A549 (cell line): ENCODE results near the gene TMEM45A.

Source experiments
- BHLHE40 ChIP-seq: IDR thresholded peaks from 2 replicates; pipeline ENCODE4 v1.6.1; 2012; ENCODE audit warnings: low read depth, low read length, inconsistent platforms
- CHD4 ChIP-seq: fragments of 200-600 bp; sonication (generic); IDR thresholded peaks from 2 replicates; pipeline ENCODE4 v1.6.1; 2016; ENCODE audit warnings: antibody characterized with exemption, mild to moderate bottlenecking, borderline replicate concordance
- HDAC2 ChIP-seq: fragments of 200-600 bp; sonication (generic); IDR thresholded peaks from 2 replicates; pipeline ENCODE4 v1.6.1; 2016
- JUN ChIP-seq, 2 experiments: fragments of >200 bp; sonication (Bioruptor Twin); formaldehyde crosslinking; IDR thresholded peaks; 2 replicates in 1 of 2; 3 replicates in 1 of 2; pipeline ENCODE4 v1.6.1; 2016 to 2017
- POLR2A ChIP-seq: IDR thresholded peaks from 2 replicates; pipeline ENCODE4 v1.6.1; 2012; ENCODE audit warnings: mild to moderate bottlenecking, low read length
- SMC3 ChIP-seq: fragments of >200 bp; sonication (Bioruptor Twin); formaldehyde crosslinking; IDR thresholded peaks from 3 replicates; pipeline ENCODE4 v1.6.1; 2018; ENCODE audit warnings: inconsistent platforms
- TF ChIP-seq, protein P1 (sequence below): fragments of >200 bp; sonication (Bioruptor Twin); formaldehyde crosslinking; IDR thresholded peaks from 3 replicates; pipeline ENCODE4 v1.5.1; 2016
- TF ChIP-seq, protein P2 (sequence below): IDR thresholded peaks from 2 replicates; pipeline ENCODE4 v1.6.1; 2012; ENCODE audit warnings: low read depth, borderline replicate concordance
- TF ChIP-seq, protein P3 (sequence below): fragments of 450-650 bp; IDR thresholded peaks from 2 replicates; pipeline ENCODE4 v1.6.1; 2014; ENCODE audit warnings: antibody characterized with exemption

DNA sequence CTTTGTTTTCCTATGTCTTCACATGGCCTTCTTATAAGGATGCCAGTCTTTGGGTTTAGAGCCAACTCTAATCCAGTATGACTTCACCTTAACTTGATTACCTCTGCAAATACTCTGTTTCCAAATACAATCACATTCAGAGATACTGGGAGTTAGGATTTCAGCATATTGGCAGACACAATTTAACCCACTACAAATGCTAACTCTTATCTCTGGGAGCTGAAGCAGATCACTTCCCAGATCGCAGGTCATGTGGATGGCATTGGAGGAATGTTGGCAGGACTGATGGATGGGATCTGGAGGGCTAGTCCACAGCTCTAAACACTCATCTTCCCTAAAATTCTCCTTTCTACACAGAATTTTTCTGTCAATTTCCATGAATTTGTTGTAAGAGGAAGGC is 70.8 kb downstream of the TMEM45A start:
- TF ChIP-seq, protein P1, sequence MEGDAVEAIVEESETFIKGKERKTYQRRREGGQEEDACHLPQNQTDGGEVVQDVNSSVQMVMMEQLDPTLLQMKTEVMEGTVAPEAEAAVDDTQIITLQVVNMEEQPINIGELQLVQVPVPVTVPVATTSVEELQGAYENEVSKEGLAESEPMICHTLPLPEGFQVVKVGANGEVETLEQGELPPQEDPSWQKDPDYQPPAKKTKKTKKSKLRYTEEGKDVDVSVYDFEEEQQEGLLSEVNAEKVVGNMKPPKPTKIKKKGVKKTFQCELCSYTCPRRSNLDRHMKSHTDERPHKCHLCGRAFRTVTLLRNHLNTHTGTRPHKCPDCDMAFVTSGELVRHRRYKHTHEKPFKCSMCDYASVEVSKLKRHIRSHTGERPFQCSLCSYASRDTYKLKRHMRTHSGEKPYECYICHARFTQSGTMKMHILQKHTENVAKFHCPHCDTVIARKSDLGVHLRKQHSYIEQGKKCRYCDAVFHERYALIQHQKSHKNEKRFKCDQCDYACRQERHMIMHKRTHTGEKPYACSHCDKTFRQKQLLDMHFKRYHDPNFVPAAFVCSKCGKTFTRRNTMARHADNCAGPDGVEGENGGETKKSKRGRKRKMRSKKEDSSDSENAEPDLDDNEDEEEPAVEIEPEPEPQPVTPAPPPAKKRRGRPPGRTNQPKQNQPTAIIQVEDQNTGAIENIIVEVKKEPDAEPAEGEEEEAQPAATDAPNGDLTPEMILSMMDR, result no peak
- TF ChIP-seq CHD4 (no peak), POLR2A (no peak), BHLHE40 (no peak), SMC3 (no peak), HDAC2 (no peak), JUN (IDR thresholded peaks at IDR 0.05) (no peak)
- TF ChIP-seq, protein P2, sequence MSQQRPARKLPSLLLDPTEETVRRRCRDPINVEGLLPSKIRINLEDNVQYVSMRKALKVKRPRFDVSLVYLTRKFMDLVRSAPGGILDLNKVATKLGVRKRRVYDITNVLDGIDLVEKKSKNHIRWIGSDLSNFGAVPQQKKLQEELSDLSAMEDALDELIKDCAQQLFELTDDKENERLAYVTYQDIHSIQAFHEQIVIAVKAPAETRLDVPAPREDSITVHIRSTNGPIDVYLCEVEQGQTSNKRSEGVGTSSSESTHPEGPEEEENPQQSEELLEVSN, result no peak
- TF ChIP-seq, protein P3, sequence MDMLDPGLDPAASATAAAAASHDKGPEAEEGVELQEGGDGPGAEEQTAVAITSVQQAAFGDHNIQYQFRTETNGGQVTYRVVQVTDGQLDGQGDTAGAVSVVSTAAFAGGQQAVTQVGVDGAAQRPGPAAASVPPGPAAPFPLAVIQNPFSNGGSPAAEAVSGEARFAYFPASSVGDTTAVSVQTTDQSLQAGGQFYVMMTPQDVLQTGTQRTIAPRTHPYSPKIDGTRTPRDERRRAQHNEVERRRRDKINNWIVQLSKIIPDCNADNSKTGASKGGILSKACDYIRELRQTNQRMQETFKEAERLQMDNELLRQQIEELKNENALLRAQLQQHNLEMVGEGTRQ, result no peak
